Right lung (tissue), 5 donors: ENCODE measurements around the gene FOLR1. TPM values are rescaled to one million over a fixed set of nuclear protein-coding genes. Genes with fewer than 3 reads are reported as not detected.

Experiments
- DNase-seq, 2 donors: peaks; one replicate each; pipeline ENCODE4 v3.0.0-alpha.2; 2013
- polyA plus RNA-seq, 5 donors: library from polyadenylated mRNA; unstranded; fragments of 120-200 nt; gene quantifications; one replicate each; pipeline versions ENCODE4 v1.2.1 to v1.2.3, GENCODE V29; 2013; ENCODE audit warnings: inconsistent platforms in 1 of 5, low replicate concordance in 1 of 5; ENCODE audit not compliant: insufficient read length in 5 of 5, insufficient read depth in 1 of 5

Gene FOLR1
- polyA plus RNA-seq, 5 donors, result 52.6 to 97.6 (median 70.6) TPM

GRCh38 chr11:72245263-72245816 lies 53.4 kb downstream of the FOLR1 start:
- DNase-seq, result no peak

Other genes starting within 250 kb of the FOLR1 start
- gene IL18BP, start 193.2 kb upstream of the FOLR1 start, polyA plus RNA-seq, result 10 to 100 TPM in 3 of 5 donors, 1 to 10 TPM in 2; 7.1 to 13.3 (median 10.2) TPM
- gene NUMA1, start 111.6 kb upstream of the FOLR1 start, polyA plus RNA-seq, result 100 to 1,000 TPM; 285 to 353 (median 311) TPM
- 10 to 100 TPM; 15.8 to 29.0 (median 20.7) TPM for gene LRRC51, start 111.3 kb upstream of the FOLR1 start, polyA plus RNA-seq
- 100 to 1,000 TPM in 2 of 5 donors, 10 to 100 TPM in 3; 91.7 to 121 (median 98.5) TPM for gene LAMTOR1, start 88.8 kb upstream of the FOLR1 start, polyA plus RNA-seq
- gene TOMT, start 86.2 kb upstream of the FOLR1 start, polyA plus RNA-seq, result not detected
- 10 to 100 TPM; 36.4 to 49.1 (median 43.5) TPM for gene ANAPC15, start 79.4 kb upstream of the FOLR1 start, polyA plus RNA-seq
- 1 to 10 TPM; 1.6 to 2.5 (median 1.8) TPM for gene FOLR3, start 56.4 kb upstream of the FOLR1 start, polyA plus RNA-seq
- gene FOLR2, start 24.7 kb downstream of the FOLR1 start, polyA plus RNA-seq, result 10 to 100 TPM; 14.5 to 21.6 (median 16.9) TPM
- 100 to 1,000 TPM; 136 to 204 (median 177) TPM for gene INPPL1, start 32.6 kb downstream of the FOLR1 start, polyA plus RNA-seq
- under 1 TPM in 3 of 5 donors, not detected in 2; 0.13 to 0.20 (median 0.17) TPM for gene PHOX2A, start 52.0 kb downstream of the FOLR1 start, polyA plus RNA-seq
- 10 to 100 TPM in 3 of 5 donors, 1 to 10 TPM in 2; 9.2 to 14.1 (median 10.6) TPM for gene CLPB, start 242.4 kb downstream of the FOLR1 start, polyA plus RNA-seq